H1 (cell line): ENCODE data around the gene VAMP2. TPM values are rescaled to one million over a fixed set of nuclear protein-coding genes. Genes with fewer than 3 reads are reported as not detected.
A peak's percentile ranks its signal among the peaks of the same experiment; 100 is the strongest.

ENCODE experiments used
- CTCF ChIA-PET: fragments of 300-600 bp; sonication (Branson Sonifier 250); formaldehyde crosslinking; loops from one replicate; lab custom pipeline; 2021; ENCODE audit not compliant: partially characterized antibody; lab: Charles Lee
- POLR2A ChIA-PET: fragments of 300-600 bp; sonication (Branson Sonifier 250); formaldehyde crosslinking; loops from one replicate; lab custom pipeline; 2021; ENCODE audit warnings: inconsistent platforms; ENCODE audit not compliant: partially characterized antibody; lab: Charles Lee
- DNase-seq, 2 experiments: peaks; one replicate each; pipeline versions ENCODE4 v3.0.0 to v3.0.0-alpha.2; 2010 to 2022; ENCODE audit warnings: low spot score in 2 of 2, low read depth in 1 of 2, mixed read lengths in 1 of 2
- FAIRE-seq: peaks from 2 replicates; lab custom pipeline; 2011; peaks lifted over from hg19 to GRCh38; lab: Jason Lieb, UNC
- H2AFZ ChIP-seq: 2 replicates; pipeline ENCODE4 v1.8.1; 2012; ENCODE audit warnings: low read length, inconsistent platforms
- H2AK5ac ChIP-seq: 2 replicates; pipeline ENCODE4 v1.6.1; 2013; ENCODE audit warnings: low read depth, low read length
- H2BK120ac ChIP-seq: replicated peaks from 2 replicates; pipeline ENCODE3; 2013; ENCODE audit warnings: low read depth, low read length, inconsistent platforms
- H2BK12ac ChIP-seq: 2 replicates; pipeline ENCODE4 v1.6.1; 2013; ENCODE audit warnings: low read depth, low read length
- H2BK15ac ChIP-seq: 2 replicates; pipeline ENCODE4 v1.6.1; 2013; ENCODE audit warnings: low read length
- H2BK20ac ChIP-seq: 2 replicates; pipeline ENCODE4 v1.6.1; 2013; ENCODE audit warnings: low read length
- H2BK5ac ChIP-seq: 2 replicates; pipeline ENCODE4 v1.6.1; 2013; ENCODE audit warnings: low read depth, low read length
- H3K14ac ChIP-seq: 2 replicates; pipeline ENCODE4 v1.6.1; 2013; ENCODE audit warnings: inconsistent platforms; ENCODE audit not compliant: insufficient read length
- H3K18ac ChIP-seq: 2 replicates; pipeline ENCODE4 v1.6.1; 2013; ENCODE audit warnings: low read length; ENCODE audit errors: extremely low read depth
- H3K23ac ChIP-seq: 2 replicates; pipeline ENCODE4 v1.6.1; 2013; ENCODE audit warnings: inconsistent platforms; ENCODE audit not compliant: insufficient read length
- H3K23me2 ChIP-seq: 2 replicates; pipeline ENCODE4 v1.6.1; 2013; ENCODE audit warnings: low read depth, low read length
- H3K27ac ChIP-seq: 2 replicates; pipeline ENCODE4 v1.6.1; 2011; ENCODE audit warnings: low read depth, low read length, inconsistent platforms
- H3K27me3 ChIP-seq, 4 experiments: replicated peaks in 1 of 4; 1 replicate in 1 of 4; 2 replicates in 3 of 4; pipeline versions ENCODE4 v1.6.1 to v1.8.1; 2011 to 2013; ENCODE audit warnings: low read length in 3 of 4, mild to moderate bottlenecking in 3 of 4, inconsistent platforms in 2 of 4, mixed read lengths in 2 of 4, moderate library complexity in 1 of 4; ENCODE audit not compliant: control insufficient read depth in 3 of 4, insufficient read depth in 3 of 4; ENCODE audit errors: extremely low read depth in 1 of 4
- H3K36me3 ChIP-seq, 4 experiments: 2 replicates each; pipeline versions ENCODE4 v1.6.1 to v1.8.1; 2011 to 2013; ENCODE audit warnings: mild to moderate bottlenecking in 4 of 4, low read length in 3 of 4, moderate library complexity in 2 of 4, control low read depth in 1 of 4, inconsistent platforms in 1 of 4; ENCODE audit not compliant: insufficient read depth in 4 of 4, control insufficient read depth in 2 of 4
- H3K4ac ChIP-seq: replicated peaks from 2 replicates; pipeline ENCODE3; 2013; ENCODE audit warnings: low read length, low read depth, mixed read lengths, inconsistent platforms; ENCODE audit not compliant: insufficient read length
- H3K4me1 ChIP-seq, 4 experiments: replicated peaks in 1 of 4; 1 replicate in 1 of 4; 2 replicates in 3 of 4; pipeline versions ENCODE4 v1.6.1 to v1.8.1; 2011 to 2013; ENCODE audit warnings: low read length in 3 of 4, inconsistent platforms in 2 of 4, mixed read lengths in 1 of 4; ENCODE audit not compliant: insufficient read depth in 4 of 4, control insufficient read depth in 3 of 4
- H3K4me2 ChIP-seq, 2 experiments: 2 replicates each; pipeline versions ENCODE4 v1.6.1 to v1.8.1; 2011 to 2013; ENCODE audit warnings: low read depth in 2 of 2, low read length in 2 of 2, control low read depth in 1 of 2, inconsistent platforms in 1 of 2, mild to moderate bottlenecking in 1 of 2; ENCODE audit not compliant: insufficient read depth in 1 of 2
- H3K4me3 ChIP-seq, 4 experiments: fragments of 200-600, 300-600 bp in 1 of 4; sonication (generic), shearing (Covaris generic), sonication (Bioruptor Twin) in 1 of 4; 2 replicates each; pipeline versions ENCODE4 v1.5.1 to v1.8.1; 2011 to 2016; ENCODE audit warnings: low read length in 4 of 4, low read depth in 3 of 4, control low read depth in 2 of 4, inconsistent platforms in 2 of 4, mild to moderate bottlenecking in 2 of 4, mixed read lengths in 1 of 4, moderate library complexity in 1 of 4; ENCODE audit not compliant: insufficient read depth in 2 of 4; ENCODE audit errors: extremely low read depth in 1 of 4
- H3K56ac ChIP-seq: replicated peaks from 2 replicates; pipeline ENCODE3; 2013; ENCODE audit warnings: low read depth, mild to moderate bottlenecking, mixed read lengths, low read length, inconsistent platforms; ENCODE audit not compliant: insufficient read length
- H3K79me1 ChIP-seq: 2 replicates; pipeline ENCODE4 v1.6.1; 2013; ENCODE audit warnings: low read depth, low read length, control low read depth
- H3K79me2 ChIP-seq, 2 experiments: 2 replicates each; pipeline versions ENCODE4 v1.6.1 to v1.8.1; 2012 to 2013; ENCODE audit warnings: low read length in 2 of 2, mild to moderate bottlenecking in 2 of 2, inconsistent platforms in 1 of 2; ENCODE audit not compliant: insufficient read depth in 2 of 2, control insufficient read depth in 1 of 2
- H3K9ac ChIP-seq, 4 experiments: replicated peaks in 1 of 4; 1 replicate in 1 of 4; 2 replicates in 3 of 4; pipeline versions ENCODE4 v1.6.1 to v1.8.1; 2011 to 2013; ENCODE audit warnings: low read depth in 3 of 4, low read length in 3 of 4, control low read depth in 2 of 4, mild to moderate bottlenecking in 2 of 4, moderate library complexity in 2 of 4, inconsistent platforms in 1 of 4; ENCODE audit errors: extremely low read depth in 1 of 4
- H3K9me3 ChIP-seq, 2 experiments: 2 replicates each; pipeline versions ENCODE4 v1.6.1 to v1.8.1; 2012 to 2013; ENCODE audit warnings: mild to moderate bottlenecking in 2 of 2, moderate library complexity in 2 of 2, control low read depth in 1 of 2, inconsistent platforms in 1 of 2, low read depth in 1 of 2, low read length in 1 of 2, mixed read lengths in 1 of 2; ENCODE audit not compliant: insufficient read depth in 2 of 2
- H4K20me1 ChIP-seq, 2 experiments: replicated peaks in 1 of 2; 2 replicates each; pipeline versions ENCODE3 to v1.8.1; 2011 to 2013; ENCODE audit warnings: inconsistent platforms in 2 of 2, low read length in 2 of 2, mild to moderate bottlenecking in 1 of 2; ENCODE audit not compliant: insufficient read depth in 2 of 2, control insufficient read depth in 1 of 2
- H4K5ac ChIP-seq: 2 replicates; pipeline ENCODE4 v1.6.1; 2013; ENCODE audit warnings: low read length, low read depth, mixed read lengths, inconsistent platforms; ENCODE audit not compliant: insufficient read length
- H4K8ac ChIP-seq: 2 replicates; pipeline ENCODE4 v1.8.0; 2013; ENCODE audit warnings: mild to moderate bottlenecking, moderate library complexity, low read length, inconsistent platforms; ENCODE audit not compliant: insufficient read depth; ENCODE audit errors: extremely low read depth
- H4K91ac ChIP-seq: replicated peaks from 2 replicates; pipeline ENCODE3; 2013; ENCODE audit warnings: low read length, mixed read lengths, inconsistent platforms; ENCODE audit not compliant: insufficient read length
- ASH2L ChIP-seq: fragments of 200-600, 300-600 bp; sonication (generic); IDR thresholded peaks from one replicate; pipeline ENCODE4 v1.7.1; 2017; ENCODE audit warnings: low read length
- CBX8 ChIP-seq: fragments of 300-800, 300-1000 bp; sonication (generic); IDR thresholded peaks from 2 replicates; pipeline ENCODE4 v1.7.1; 2016; ENCODE audit warnings: low read depth, low read length, borderline replicate concordance
- GTF2F1 ChIP-seq: IDR thresholded peaks from 2 replicates; pipeline ENCODE4 v1.6.1; 2012; ENCODE audit warnings: low read depth, low read length, improper control_type of control experiment, borderline replicate concordance
- KDM4A ChIP-seq: IDR thresholded peaks from one replicate; pipeline ENCODE4 v1.7.1; 2012; ENCODE audit warnings: low read depth, mild to moderate bottlenecking, moderate library complexity, low read length, inconsistent platforms; ENCODE audit not compliant: severe bottlenecking
- POLR2A ChIP-seq, 2 experiments: IDR thresholded peaks; 1 replicate in 1 of 2; 2 replicates in 1 of 2; pipeline ENCODE4 v1.6.1; 2011; ENCODE audit warnings: low read depth in 2 of 2, low read length in 2 of 2, mild to moderate bottlenecking in 2 of 2; ENCODE audit errors: control extremely low read depth in 1 of 2
- RFX5 ChIP-seq: IDR thresholded peaks from 2 replicates; pipeline ENCODE4 v1.6.1; 2011; ENCODE audit warnings: low read depth, low read length, improper control_type of control experiment, borderline replicate concordance
- SAP30 ChIP-seq: fragments of 300-600 bp; sonication (generic); IDR thresholded peaks from 2 replicates; pipeline ENCODE4 v1.7.1; 2012; ENCODE audit warnings: low read length, moderate library complexity, mild to moderate bottlenecking, inconsistent platforms; ENCODE audit not compliant: insufficient read depth, insufficient replicate concordance
- SP4 ChIP-seq: IDR thresholded peaks from 2 replicates; pipeline ENCODE4 v1.6.1; 2012; ENCODE audit warnings: low read length, inconsistent platforms
- YY1 ChIP-seq: IDR thresholded peaks from 2 replicates; pipeline ENCODE4 v1.6.1; 2011; ENCODE audit warnings: low read depth, mild to moderate bottlenecking, low read length
- WGBS, 2 experiments: shearing (Covaris generic) in 1 of 2; methylation state at CpG; one replicate each; pipeline versions ENCODE4 v1.1.6 to v1.1.7; 2013 to 2015; ENCODE audit warnings: low lambda C conversion rate in 2 of 2, mixed read lengths in 2 of 2, inconsistent platforms in 1 of 2, low coverage in 1 of 2, missing lambda C conversion rate in 1 of 2; ENCODE audit not compliant: insufficient replicate concordance in 2 of 2, insufficient coverage in 1 of 2, insufficient read length in 1 of 2; ENCODE audit errors: extremely low coverage in 1 of 2, missing lambda C conversion rate in 1 of 2; 5-methylcytosine and 5-hydroxymethylcytosine counted together
- polyA plus RNA-seq, 7 experiments: library from polyadenylated mRNA; depleted of rRNA in 3 of 7; stranded (reverse) in 5 of 7; unstranded in 2 of 7; fragments of >200 nt in 5 of 7; fragments of 200-250 nt in 2 of 7; gene quantifications; 1 replicate in 5 of 7; 2 replicates in 1 of 7; 4 replicates in 1 of 7; pipeline versions ENCODE4 v1.2.1 to v1.2.3, GENCODE V29; 2011 to 2013; ENCODE audit warnings: missing spikeins in 2 of 7, mixed read lengths in 2 of 7
- total RNA-seq: library from RNA; stranded (reverse); fragmentation: NEBNext Ultra II Directional; extraction: Animal tissue kit (Norgen Biotek cat#: 25700); gene quantifications from 2 replicates; pipeline ENCODE4 v1.2.1, GENCODE V29; 2021
- TF ChIP-seq, protein P1 (sequence below): IDR thresholded peaks from 2 replicates; pipeline ENCODE4 v1.6.1; 2012; ENCODE audit warnings: inconsistent platforms

The VAMP2 gene
- total and polyA plus RNA-seq, 2 of the 8 experiments (the other 6 are each of a cell fraction or from before 2014, with no cell fraction given), result 19.3 to 20.5 TPM

DNA sequence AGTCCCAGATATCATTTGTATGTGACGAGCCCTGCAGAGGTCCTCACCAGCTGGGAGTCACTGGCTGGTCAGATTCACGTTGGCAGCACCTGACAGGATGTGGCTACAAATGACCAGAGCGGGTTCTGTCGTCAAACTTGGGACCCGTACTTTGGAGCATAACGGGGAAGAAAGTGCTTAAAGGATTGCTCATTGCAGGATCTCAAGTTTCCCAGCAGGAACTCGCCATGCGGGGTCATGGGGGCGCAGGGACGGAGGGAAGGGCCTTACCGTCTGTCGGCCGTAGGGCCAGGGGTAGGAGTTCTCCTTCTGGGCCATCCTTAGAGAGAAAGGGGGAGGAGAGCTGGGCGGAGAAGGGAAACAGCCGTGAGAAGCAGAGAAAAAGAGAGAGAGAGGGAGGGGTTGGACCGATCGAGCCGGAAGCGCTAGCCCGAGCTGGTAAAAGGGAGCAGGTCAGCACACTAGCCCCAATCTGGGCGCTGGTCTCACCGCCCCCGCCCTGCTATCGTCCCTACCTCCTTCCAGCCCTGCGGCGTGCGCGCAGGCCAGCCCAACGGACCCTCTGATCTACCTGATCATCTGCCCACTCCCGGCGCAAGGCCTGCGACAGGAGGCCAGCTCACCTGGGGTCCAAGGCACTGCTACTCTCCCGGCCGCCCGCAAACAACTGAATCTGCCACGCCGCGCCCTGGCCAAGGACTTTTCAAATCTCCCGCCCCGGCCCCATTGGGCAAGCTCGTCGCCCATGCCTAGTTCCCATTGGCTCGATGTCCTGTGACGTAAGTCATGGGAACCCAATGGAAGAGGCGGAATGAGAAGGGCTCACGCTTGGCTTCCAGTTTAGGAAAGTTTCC, 47.4 kb upstream of the VAMP2 start, which contains the start of gene AURKB:
TSS of gene AURKB (minus strand) at position 669 of the 854 bp plus-strand sequence. CDS start at position 318, 351 bp downstream.
- no peak within 1 kb of the TSS for H3K14ac ChIP-seq
- peaks cover 0 to 4% (median under 1%) of the 10 kb centered on the region in 4 experiments; a peak in 2 of 7 replicates for H3K4me1 ChIP-seq
- peak within 1 kb of the TSS; percentile 99; the same call in 1 of the 2 replicates for H2BK15ac ChIP-seq
- H3K9me3 ChIP-seq, result no peaks in the 10 kb centered on the region
- POLR2A ChIA-PET, result interaction anchor here (0.5 to 19.6 kb wide), 26 partner anchors 13 to 258 kb away, joined by 3 to 373 read pairs (median 5); partner anchors contain the start of genes BORCS6, CTC1, HES7 and KRABD2
- no peak within 1 kb of the TSS for H2BK120ac ChIP-seq
- peak within 1 kb of the TSS; percentile 67 to 93 (median 80) for H3K4me3 ChIP-seq
- peak within 1 kb of the TSS; percentile 98 for H3K18ac ChIP-seq
- H3K23me2 ChIP-seq, result peaks cover 4% of the 10 kb centered on the region
- H2BK20ac ChIP-seq, result no peak within 1 kb of the TSS
- peak; percentile 93 for FAIRE-seq
- H3K56ac ChIP-seq, result peak within 1 kb of the TSS; percentile 80
- peak within 1 kb of the TSS; percentile 92; the same call in 1 of the 2 replicates for H3K27ac ChIP-seq
- H3K27me3 ChIP-seq, result no peaks in the 10 kb centered on the region
- H3K4me2 ChIP-seq, result peak within 1 kb of the TSS; percentile 62 to 89
- 0 out of 2 replicates have a peak, but pooled peaks cover 4% of the 10 kb centered on the region for H3K79me1 ChIP-seq
- H3K23ac ChIP-seq, result no peak within 1 kb of the TSS
- peak in 1 of 2 experiments; percentile 97 for DNase-seq
- peaks cover 10 to 26% (median 18%) of the 10 kb centered on the region in 4 experiments; a peak in 7 of 8 replicates for H3K36me3 ChIP-seq
- H4K8ac ChIP-seq, result peak within 1 kb of the TSS; percentile 85; the same call in 1 of the 2 replicates
- no peak within 1 kb of the TSS for H2AFZ ChIP-seq
- H2BK12ac ChIP-seq, result no peak within 1 kb of the TSS; the same call in 1 of the 2 replicates
- H2AK5ac ChIP-seq, result no peak within 1 kb of the TSS
- peaks cover 3 to 16% of the 10 kb centered on the region in 2 experiments for H3K79me2 ChIP-seq
- peak within 1 kb of the TSS; percentile 88 for H4K91ac ChIP-seq
- H4K20me1 ChIP-seq, result peaks cover 4 to 5% of the 10 kb centered on the region in 2 experiments
- H4K5ac ChIP-seq, result peak within 1 kb of the TSS; percentile 16
- CTCF ChIA-PET, result interaction anchor here (0.5 to 1.9 kb wide), 9 partner anchors 8 to 147 kb away, joined by 3 to 5 read pairs (median 3); no protein-coding TSS in a partner anchor
- H3K4ac ChIP-seq, result peak within 1 kb of the TSS; percentile 76
- WGBS, 2 experiments, result 0% methylated on average over 43 of the region's 46 CpGs; no CpG with 5 or more reads in 1 of the 2 experiments
- peak within 1 kb of the TSS; percentile 96 for H2BK5ac ChIP-seq
- peak within 1 kb of the TSS; percentile 72 to 84 (median 80) for H3K9ac ChIP-seq
- TF ChIP-seq KDM4A (peak; percentile 71), GTF2F1 (peak; percentile 84; the same call in 1 of the 2 replicates), RFX5 (0 out of 2 replicates have a peak, but pooled peaks have one; percentile 3), SP4 (no peak), CBX8 (no peak), YY1 (no peak), ASH2L (peak; percentile 38), POLR2A (IDR thresholded peaks at IDR 0.05; ENCODE audit: control extremely low read depth in 1 of 2, low read depth in 2 of 2, low read length in 2 of 2) (peak; percentile 90 to 98), SAP30 (peak; percentile 93)
- TF ChIP-seq, protein P1, sequence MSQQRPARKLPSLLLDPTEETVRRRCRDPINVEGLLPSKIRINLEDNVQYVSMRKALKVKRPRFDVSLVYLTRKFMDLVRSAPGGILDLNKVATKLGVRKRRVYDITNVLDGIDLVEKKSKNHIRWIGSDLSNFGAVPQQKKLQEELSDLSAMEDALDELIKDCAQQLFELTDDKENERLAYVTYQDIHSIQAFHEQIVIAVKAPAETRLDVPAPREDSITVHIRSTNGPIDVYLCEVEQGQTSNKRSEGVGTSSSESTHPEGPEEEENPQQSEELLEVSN, result peak; percentile 90
